H1 (cell line): ENCODE data around the gene FAM181A. TPM values are rescaled to one million over a fixed set of nuclear protein-coding genes. Genes with fewer than 3 reads are reported as not detected.

ENCODE experiments used
- CTCF ChIA-PET: fragments of 300-600 bp; sonication (Branson Sonifier 250); formaldehyde crosslinking; loops from one replicate; lab custom pipeline; 2021; ENCODE audit not compliant: partially characterized antibody; lab: Charles Lee
- POLR2A ChIA-PET: fragments of 300-600 bp; sonication (Branson Sonifier 250); formaldehyde crosslinking; loops from one replicate; lab custom pipeline; 2021; ENCODE audit warnings: inconsistent platforms; ENCODE audit not compliant: partially characterized antibody; lab: Charles Lee
- DNase-seq, 2 experiments: peaks; one replicate each; pipeline versions ENCODE4 v3.0.0 to v3.0.0-alpha.2; 2010 to 2022; ENCODE audit warnings: low spot score in 2 of 2, low read depth in 1 of 2, mixed read lengths in 1 of 2
- FAIRE-seq: peaks from 2 replicates; lab custom pipeline; 2011; peaks lifted over from hg19 to GRCh38; lab: Jason Lieb, UNC
- H2AFZ ChIP-seq: 2 replicates; pipeline ENCODE4 v1.8.1; 2012; ENCODE audit warnings: low read length, inconsistent platforms
- H2AK5ac ChIP-seq: 2 replicates; pipeline ENCODE4 v1.6.1; 2013; ENCODE audit warnings: low read depth, low read length
- H2BK120ac ChIP-seq: replicated peaks from 2 replicates; pipeline ENCODE3; 2013; ENCODE audit warnings: low read depth, low read length, inconsistent platforms
- H2BK12ac ChIP-seq: 2 replicates; pipeline ENCODE4 v1.6.1; 2013; ENCODE audit warnings: low read depth, low read length
- H2BK15ac ChIP-seq: 2 replicates; pipeline ENCODE4 v1.6.1; 2013; ENCODE audit warnings: low read length
- H2BK20ac ChIP-seq: 2 replicates; pipeline ENCODE4 v1.6.1; 2013; ENCODE audit warnings: low read length
- H2BK5ac ChIP-seq: 2 replicates; pipeline ENCODE4 v1.6.1; 2013; ENCODE audit warnings: low read depth, low read length
- H3K14ac ChIP-seq: 2 replicates; pipeline ENCODE4 v1.6.1; 2013; ENCODE audit warnings: inconsistent platforms; ENCODE audit not compliant: insufficient read length
- H3K18ac ChIP-seq: 2 replicates; pipeline ENCODE4 v1.6.1; 2013; ENCODE audit warnings: low read length; ENCODE audit errors: extremely low read depth
- H3K23ac ChIP-seq: 2 replicates; pipeline ENCODE4 v1.6.1; 2013; ENCODE audit warnings: inconsistent platforms; ENCODE audit not compliant: insufficient read length
- H3K23me2 ChIP-seq: 2 replicates; pipeline ENCODE4 v1.6.1; 2013; ENCODE audit warnings: low read depth, low read length
- H3K27ac ChIP-seq: 2 replicates; pipeline ENCODE4 v1.6.1; 2011; ENCODE audit warnings: low read depth, low read length, inconsistent platforms
- H3K27me3 ChIP-seq, 4 experiments: replicated peaks in 1 of 4; 1 replicate in 1 of 4; 2 replicates in 3 of 4; pipeline versions ENCODE4 v1.6.1 to v1.8.1; 2011 to 2013; ENCODE audit warnings: low read length in 3 of 4, mild to moderate bottlenecking in 3 of 4, inconsistent platforms in 2 of 4, mixed read lengths in 2 of 4, moderate library complexity in 1 of 4; ENCODE audit not compliant: control insufficient read depth in 3 of 4, insufficient read depth in 3 of 4; ENCODE audit errors: extremely low read depth in 1 of 4
- H3K36me3 ChIP-seq, 4 experiments: 2 replicates each; pipeline versions ENCODE4 v1.6.1 to v1.8.1; 2011 to 2013; ENCODE audit warnings: mild to moderate bottlenecking in 4 of 4, low read length in 3 of 4, moderate library complexity in 2 of 4, control low read depth in 1 of 4, inconsistent platforms in 1 of 4; ENCODE audit not compliant: insufficient read depth in 4 of 4, control insufficient read depth in 2 of 4
- H3K4ac ChIP-seq: replicated peaks from 2 replicates; pipeline ENCODE3; 2013; ENCODE audit warnings: low read length, low read depth, mixed read lengths, inconsistent platforms; ENCODE audit not compliant: insufficient read length
- H3K4me1 ChIP-seq, 4 experiments: replicated peaks in 1 of 4; 1 replicate in 1 of 4; 2 replicates in 3 of 4; pipeline versions ENCODE4 v1.6.1 to v1.8.1; 2011 to 2013; ENCODE audit warnings: low read length in 3 of 4, inconsistent platforms in 2 of 4, mixed read lengths in 1 of 4; ENCODE audit not compliant: insufficient read depth in 4 of 4, control insufficient read depth in 3 of 4
- H3K4me2 ChIP-seq, 2 experiments: 2 replicates each; pipeline versions ENCODE4 v1.6.1 to v1.8.1; 2011 to 2013; ENCODE audit warnings: low read depth in 2 of 2, low read length in 2 of 2, control low read depth in 1 of 2, inconsistent platforms in 1 of 2, mild to moderate bottlenecking in 1 of 2; ENCODE audit not compliant: insufficient read depth in 1 of 2
- H3K4me3 ChIP-seq, 4 experiments: fragments of 200-600, 300-600 bp in 1 of 4; sonication (generic), shearing (Covaris generic), sonication (Bioruptor Twin) in 1 of 4; 2 replicates each; pipeline versions ENCODE4 v1.5.1 to v1.8.1; 2011 to 2016; ENCODE audit warnings: low read length in 4 of 4, low read depth in 3 of 4, control low read depth in 2 of 4, inconsistent platforms in 2 of 4, mild to moderate bottlenecking in 2 of 4, mixed read lengths in 1 of 4, moderate library complexity in 1 of 4; ENCODE audit not compliant: insufficient read depth in 2 of 4; ENCODE audit errors: extremely low read depth in 1 of 4
- H3K56ac ChIP-seq: replicated peaks from 2 replicates; pipeline ENCODE3; 2013; ENCODE audit warnings: low read depth, mild to moderate bottlenecking, mixed read lengths, low read length, inconsistent platforms; ENCODE audit not compliant: insufficient read length
- H3K79me1 ChIP-seq: 2 replicates; pipeline ENCODE4 v1.6.1; 2013; ENCODE audit warnings: low read depth, low read length, control low read depth
- H3K79me2 ChIP-seq, 2 experiments: 2 replicates each; pipeline versions ENCODE4 v1.6.1 to v1.8.1; 2012 to 2013; ENCODE audit warnings: low read length in 2 of 2, mild to moderate bottlenecking in 2 of 2, inconsistent platforms in 1 of 2; ENCODE audit not compliant: insufficient read depth in 2 of 2, control insufficient read depth in 1 of 2
- H3K9ac ChIP-seq, 4 experiments: replicated peaks in 1 of 4; 1 replicate in 1 of 4; 2 replicates in 3 of 4; pipeline versions ENCODE4 v1.6.1 to v1.8.1; 2011 to 2013; ENCODE audit warnings: low read depth in 3 of 4, low read length in 3 of 4, control low read depth in 2 of 4, mild to moderate bottlenecking in 2 of 4, moderate library complexity in 2 of 4, inconsistent platforms in 1 of 4; ENCODE audit errors: extremely low read depth in 1 of 4
- H3K9me3 ChIP-seq, 2 experiments: 2 replicates each; pipeline versions ENCODE4 v1.6.1 to v1.8.1; 2012 to 2013; ENCODE audit warnings: mild to moderate bottlenecking in 2 of 2, moderate library complexity in 2 of 2, control low read depth in 1 of 2, inconsistent platforms in 1 of 2, low read depth in 1 of 2, low read length in 1 of 2, mixed read lengths in 1 of 2; ENCODE audit not compliant: insufficient read depth in 2 of 2
- H4K20me1 ChIP-seq, 2 experiments: replicated peaks in 1 of 2; 2 replicates each; pipeline versions ENCODE3 to v1.8.1; 2011 to 2013; ENCODE audit warnings: inconsistent platforms in 2 of 2, low read length in 2 of 2, mild to moderate bottlenecking in 1 of 2; ENCODE audit not compliant: insufficient read depth in 2 of 2, control insufficient read depth in 1 of 2
- H4K5ac ChIP-seq: 2 replicates; pipeline ENCODE4 v1.6.1; 2013; ENCODE audit warnings: low read length, low read depth, mixed read lengths, inconsistent platforms; ENCODE audit not compliant: insufficient read length
- H4K8ac ChIP-seq: 2 replicates; pipeline ENCODE4 v1.8.0; 2013; ENCODE audit warnings: mild to moderate bottlenecking, moderate library complexity, low read length, inconsistent platforms; ENCODE audit not compliant: insufficient read depth; ENCODE audit errors: extremely low read depth
- H4K91ac ChIP-seq: replicated peaks from 2 replicates; pipeline ENCODE3; 2013; ENCODE audit warnings: low read length, mixed read lengths, inconsistent platforms; ENCODE audit not compliant: insufficient read length
- WGBS, 2 experiments: shearing (Covaris generic) in 1 of 2; methylation state at CpG; one replicate each; pipeline versions ENCODE4 v1.1.6 to v1.1.7; 2013 to 2015; ENCODE audit warnings: low lambda C conversion rate in 2 of 2, mixed read lengths in 2 of 2, inconsistent platforms in 1 of 2, low coverage in 1 of 2, missing lambda C conversion rate in 1 of 2; ENCODE audit not compliant: insufficient replicate concordance in 2 of 2, insufficient coverage in 1 of 2, insufficient read length in 1 of 2; ENCODE audit errors: extremely low coverage in 1 of 2, missing lambda C conversion rate in 1 of 2; 5-methylcytosine and 5-hydroxymethylcytosine counted together
- polyA plus RNA-seq, 7 experiments: library from polyadenylated mRNA; depleted of rRNA in 3 of 7; stranded (reverse) in 5 of 7; unstranded in 2 of 7; fragments of >200 nt in 5 of 7; fragments of 200-250 nt in 2 of 7; gene quantifications; 1 replicate in 5 of 7; 2 replicates in 1 of 7; 4 replicates in 1 of 7; pipeline versions ENCODE4 v1.2.1 to v1.2.3, GENCODE V29; 2011 to 2013; ENCODE audit warnings: missing spikeins in 2 of 7, mixed read lengths in 2 of 7
- total RNA-seq: library from RNA; stranded (reverse); fragmentation: NEBNext Ultra II Directional; extraction: Animal tissue kit (Norgen Biotek cat#: 25700); gene quantifications from 2 replicates; pipeline ENCODE4 v1.2.1, GENCODE V29; 2021

Gene FAM181A
- total and polyA plus RNA-seq, 2 of the 8 experiments (the other 6 are each of a cell fraction or from before 2014, with no cell fraction given): not detected

DNA sequence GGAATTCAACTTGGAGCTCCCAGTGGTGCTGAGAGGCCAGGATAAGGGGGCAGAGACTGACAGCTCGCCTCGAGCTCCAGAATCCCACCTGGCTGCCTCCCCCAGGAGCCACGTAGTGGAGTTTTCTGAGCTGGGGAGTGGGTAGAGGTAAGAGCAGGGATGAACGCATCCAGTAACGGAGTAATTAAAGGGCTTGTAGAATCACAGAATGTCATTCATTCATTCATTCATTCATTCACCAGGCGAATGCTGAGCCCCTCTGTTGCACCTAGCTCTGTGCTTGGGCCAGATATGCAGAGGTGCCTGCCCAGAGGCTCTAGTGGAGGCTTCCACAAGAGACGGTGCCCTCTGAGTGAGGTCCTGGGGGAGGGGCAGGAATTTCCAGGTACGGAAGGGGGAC, 8.1 kb downstream of the FAM181A start:
- no peak for DNase-seq
- ChIA-PET CTCF (interaction anchor here (0.7 to 20.5 kb wide), 25 partner anchors 7 to 384 kb away, joined by 3 to 484 read pairs (median 7); partner anchors contain the start of genes CCDC197 and FAM181A), POLR2A (interaction anchor here (1.5 to 2.8 kb wide), 2 partner anchors 8 to 57 kb away, joined by 4 to 6 read pairs; partner anchors contain the start of gene FAM181A)
- no peak overlapping the region for H3K4me2 ChIP-seq
- H3K27me3 ChIP-seq: peaks cover 7 to 22% (median 16%) of the 10 kb centered on the region in 4 experiments
- no peaks in the 10 kb centered on the region for H3K36me3 ChIP-seq
- whole genome bisulfite sequencing, 2 experiments: 91% methylated on average over 8 of the region's 8 CpGs; no CpG with 5 or more reads in 1 of the 2 experiments
- peaks cover 0 to 5% of the 10 kb centered on the region in 2 experiments; a peak in 1 of 4 replicates for H3K9me3 ChIP-seq
- H3K18ac ChIP-seq: no peak overlapping the region
- H3K9ac ChIP-seq: no peak overlapping the region; a peak in 1 of 7 replicates
- H2BK5ac ChIP-seq: no peak overlapping the region
- peaks cover 0 to 5% (median 4%) of the 10 kb centered on the region in 4 experiments; a peak in 3 of 7 replicates for H3K4me1 ChIP-seq
- H2BK12ac ChIP-seq: no peak overlapping the region
- no peak overlapping the region for H3K14ac ChIP-seq
- no peak overlapping the region for H3K4ac ChIP-seq
- H2BK15ac ChIP-seq: no peak overlapping the region
- no peak for FAIRE-seq
- H3K23me2 ChIP-seq: peaks cover 5% of the 10 kb centered on the region; the same call in 1 of the 2 replicates
- H4K91ac ChIP-seq: no peak overlapping the region
- no peak overlapping the region for H4K5ac ChIP-seq
- no peak overlapping the region for H3K23ac ChIP-seq
- H4K20me1 ChIP-seq: no peaks in the 10 kb centered on the region
- no peaks in the 10 kb centered on the region for H3K79me2 ChIP-seq
- no peak overlapping the region for H3K27ac ChIP-seq
- no peak overlapping the region for H2BK20ac ChIP-seq
- H3K56ac ChIP-seq: no peak overlapping the region
- no peak overlapping the region for H3K4me3 ChIP-seq
- no peak overlapping the region for H2AFZ ChIP-seq
- H2BK120ac ChIP-seq: no peak overlapping the region
- no peaks in the 10 kb centered on the region for H3K79me1 ChIP-seq
- no peak overlapping the region for H2AK5ac ChIP-seq
- peak overlapping the region; percentile 15; the same call in 1 of the 2 replicates for H4K8ac ChIP-seq
